HepG2 (cell line): Measurements from ENCODE around the gene PRRT2. TPM values are rescaled to one million over a fixed set of nuclear protein-coding genes. Genes with fewer than 3 reads are reported as not detected.

ENCODE experiments used
- BATF2 ChIP-seq: sonication (generic); formaldehyde crosslinking; IDR thresholded peaks from 2 replicates; pipeline ENCODE4 v1.8.0; 2022; ENCODE audit warnings: mild to moderate bottlenecking, missing genetic modification reagents, moderate library complexity
- BCLAF1 ChIP-seq: fragments of 450-650 bp; IDR thresholded peaks from 2 replicates; pipeline ENCODE4 v1.6.1; 2017; ENCODE audit warnings: mild to moderate bottlenecking
- HDAC6 ChIP-seq: fragments of 200-600 bp; sonication (generic); IDR thresholded peaks from 2 replicates; pipeline ENCODE4 v1.7.0; 2017; ENCODE audit warnings: mild to moderate bottlenecking, antibody characterized with exemption, low read length, low read depth
- MAF1 ChIP-seq: sonication (generic); formaldehyde crosslinking; IDR thresholded peaks from 2 replicates; pipeline ENCODE4 v1.5.0; 2020; ENCODE audit warnings: missing genetic modification reagents, borderline replicate concordance
- MBD4 ChIP-seq: IDR thresholded peaks from 2 replicates; pipeline ENCODE4 v1.6.1; 2012; ENCODE audit warnings: low read length, inconsistent platforms, borderline replicate concordance
- MYNN ChIP-seq: sonication (generic); formaldehyde crosslinking; IDR thresholded peaks from 2 replicates; pipeline ENCODE4 v1.4.0; 2020; ENCODE audit warnings: mild to moderate bottlenecking, low read depth, missing genetic modification reagents
- RNF219 ChIP-seq: sonication (generic); formaldehyde crosslinking; IDR thresholded peaks from 2 replicates; pipeline ENCODE4 v1.5.0; 2020; ENCODE audit warnings: mild to moderate bottlenecking, missing genetic modification reagents
- SMC3 ChIP-seq: IDR thresholded peaks from 2 replicates; pipeline ENCODE4 v1.6.1; 2011; ENCODE audit warnings: low read length, improper control_type of control experiment
- STAT5B ChIP-seq: sonication (generic); formaldehyde crosslinking; IDR thresholded peaks from 2 replicates; pipeline ENCODE4 v1.4.0; 2020; ENCODE audit warnings: missing genetic modification reagents
- TSC22D2 ChIP-seq: sonication (generic); formaldehyde crosslinking; IDR thresholded peaks from 2 replicates; pipeline ENCODE4 v1.5.1; 2020; ENCODE audit warnings: missing genetic modification reagents, mild to moderate bottlenecking, borderline replicate concordance
- ZBTB39 ChIP-seq: sonication (generic); formaldehyde crosslinking; IDR thresholded peaks from 2 replicates; pipeline ENCODE4 v1.5.0; 2020; ENCODE audit warnings: missing genetic modification reagents
- ZNF101 ChIP-seq: sonication (generic); formaldehyde crosslinking; IDR thresholded peaks from 2 replicates; pipeline ENCODE4 v1.4.0; 2020; ENCODE audit warnings: mild to moderate bottlenecking, low read depth, missing genetic modification reagents, borderline replicate concordance
- ZNF18 ChIP-seq: sonication (generic); formaldehyde crosslinking; IDR thresholded peaks from 2 replicates; pipeline ENCODE4 v1.8.0; 2022; ENCODE audit warnings: mild to moderate bottlenecking, missing genetic modification reagents; ENCODE audit not compliant: insufficient replicate concordance
- ZNF275 ChIP-seq: sonication (generic); formaldehyde crosslinking; IDR thresholded peaks from 2 replicates; pipeline ENCODE4 v1.8.0; 2022; ENCODE audit warnings: missing genetic modification reagents, mild to moderate bottlenecking, inconsistent platforms, borderline replicate concordance
- ZNF468 ChIP-seq: sonication (generic); formaldehyde crosslinking; IDR thresholded peaks from 2 replicates; pipeline ENCODE4 v1.8.0; 2022; ENCODE audit warnings: mild to moderate bottlenecking, moderate library complexity, missing genetic modification reagents
- ZNF607 ChIP-seq: sonication (generic); formaldehyde crosslinking; IDR thresholded peaks from 2 replicates; pipeline ENCODE4 v1.5.1; 2020; ENCODE audit warnings: missing genetic modification reagents, mild to moderate bottlenecking, borderline replicate concordance
- ZNF776 ChIP-seq: sonication (generic); formaldehyde crosslinking; IDR thresholded peaks from 2 replicates; pipeline ENCODE4 v1.4.0; 2020; ENCODE audit warnings: mild to moderate bottlenecking, missing genetic modification reagents
- ZNF841 ChIP-seq: sonication (generic); formaldehyde crosslinking; IDR thresholded peaks from 2 replicates; pipeline ENCODE4 v1.8.1; 2023; ENCODE audit warnings: missing genetic modification reagents, borderline replicate concordance
- polyA plus RNA-seq, 8 experiments: library from polyadenylated mRNA; depleted of rRNA in 3 of 8; stranded (reverse) in 7 of 8; unstranded in 1 of 8; fragments of >200 nt; fragmentation: Illumina TruSeq in 4 of 8; extraction: Trizol in 4 of 8; gene quantifications; 2 replicates each; pipeline versions ENCODE4 v1.2.1 to v1.2.3, GENCODE V29; 2011 to 2016; ENCODE audit warnings: low read depth in 4 of 8, missing spikeins in 1 of 8, mixed read lengths in 1 of 8; ENCODE audit not compliant: insufficient read depth in 1 of 8
- total RNA-seq, 5 experiments: library from RNA; depleted of rRNA; stranded (reverse); fragments of >200 nt; fragmentation: Illumina TruSeq; extraction: Trizol; gene quantifications; 2 replicates each; pipeline ENCODE4 v1.2.3, GENCODE V29; 2016; ENCODE audit warnings: low read depth in 1 of 5

Gene PRRT2
- total and polyA plus RNA-seq, 2 of the 13 experiments (the other 11 are each of a cell fraction or from before 2014, with no cell fraction given): 0.51 to 1.1 TPM

- TF ChIP-seq ZBTB39 (CRISPR knock-in tag) (no peak), ZNF101 (CRISPR knock-in tag) (no peak), MYNN (no peak), ZNF776 (CRISPR knock-in tag) (no peak; the same call in 1 of the 2 replicates), TSC22D2 (CRISPR knock-in tag) (0 out of 2 replicates have a peak, but pooled peaks have one; percentile 16), RNF219 (CRISPR knock-in tag) (no peak), HDAC6 (no peak), ZNF18 (peak; percentile 21), MAF1 (CRISPR knock-in tag) (peak; percentile 57; the same call in 1 of the 2 replicates), SMC3 (no peak), STAT5B (no peak), ZNF468 (CRISPR knock-in tag) (no peak), ZNF841 (no peak), BATF2 (CRISPR knock-in tag) (no peak), MBD4 (no peak), ZNF607 (CRISPR knock-in tag) (peak; percentile 74), ZNF275 (CRISPR knock-in tag) (no peak), BCLAF1 (no peak)
Measured at GRCh38 chr16:29811170-29811895, 660 bp upstream of the PRRT2 start (continued).
